Measurements from ENCODE around the gene DNAJA2. TPM values are rescaled to one million over a fixed set of nuclear protein-coding genes. Genes with fewer than 3 reads are reported as not detected.

The DNAJA2 gene
- total and polyA plus RNA-seq, 2 experiments from 2014 or later: 62.3 to 72.8 TPM

GRCh38 chr16:46914556-46915201 lies 58.8 kb downstream of the DNAJA2 start:
- H3K9me3 ChIP-seq (ENCODE audit: low read depth): no peaks in the 10 kb centered on the region
- no peaks in the 10 kb centered on the region for H3K79me2 ChIP-seq
- no peaks in the 10 kb centered on the region for H3K4me1 ChIP-seq (ENCODE audit: insufficient read depth)
- TF ChIP-seq EZH2phosphoT487 (IDR thresholded peaks at IDR 0.05; ENCODE audit: low read depth, severe bottlenecking, unreplicated experiment) (no peak), EZH2 (IDR thresholded peaks at IDR 0.05; ENCODE audit: borderline replicate concordance) (no peak), CTCF (IDR thresholded peaks at IDR 0.05; ENCODE audit: poor library complexity) (no peak)
- no peaks in the 10 kb centered on the region for H3K36me3 ChIP-seq (replicated peaks; ENCODE audit: insufficient read depth, low read depth)
- H4K20me1 ChIP-seq (ENCODE audit: insufficient read depth, poor library complexity, severe bottlenecking): no peaks in the 10 kb centered on the region
- no peak overlapping the region for H3K4me2 ChIP-seq
- no peak for DNase-seq (ENCODE audit: low spot score)
- no peak overlapping the region for H3K27ac ChIP-seq
- WGBS (ENCODE audit: low lambda C conversion rate, missing lambda C conversion rate): 94% methylated on average over 11 of the region's 11 CpGs
- no peaks in the 10 kb centered on the region for H3K27me3 ChIP-seq
- no peaks in the 10 kb centered on the region for H3K9me2 ChIP-seq (replicated peaks; ENCODE audit: insufficient read depth)
- H2AFZ ChIP-seq: no peak overlapping the region
- no peak overlapping the region for H3K4me3 ChIP-seq

DNA sequence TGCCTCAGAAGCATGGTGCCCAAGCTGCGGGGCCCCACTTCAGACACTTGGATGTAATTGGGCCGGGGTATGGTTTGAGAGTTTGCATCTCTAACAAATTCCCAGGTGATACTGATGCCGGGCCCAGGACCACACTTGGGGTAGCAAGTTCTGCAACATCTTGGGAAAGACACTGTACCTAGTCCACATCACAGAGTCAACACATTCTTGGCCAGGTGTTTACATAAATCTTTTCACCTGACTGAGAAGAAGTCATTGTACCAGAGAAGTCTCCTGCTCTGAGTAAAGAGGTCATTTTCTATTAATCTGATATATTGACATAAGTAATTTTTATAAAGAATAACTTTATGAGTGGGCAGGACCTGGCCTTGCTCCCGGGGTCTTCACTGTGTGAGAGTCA lies 61.8 kb downstream of the DNAJA2 start:
- H3K36me3 ChIP-seq (replicated peaks; ENCODE audit: insufficient read depth, low read depth): no peaks in the 10 kb centered on the region
- H2AFZ ChIP-seq: no peak overlapping the region
- peaks cover 4% of the 10 kb centered on the region for H4K20me1 ChIP-seq (ENCODE audit: insufficient read depth, poor library complexity, severe bottlenecking)
- no peak overlapping the region for H3K4me2 ChIP-seq
- no peak for TF ChIP-seq CTCF (IDR thresholded peaks at IDR 0.05; ENCODE audit: poor library complexity)
- no peak for TF ChIP-seq EZH2phosphoT487 (IDR thresholded peaks at IDR 0.05; ENCODE audit: low read depth, severe bottlenecking, unreplicated experiment)
- no peak for TF ChIP-seq EZH2 (IDR thresholded peaks at IDR 0.05; ENCODE audit: borderline replicate concordance)
- no peak overlapping the region for H3K4me3 ChIP-seq
- H3K27me3 ChIP-seq: no peaks in the 10 kb centered on the region
- 96% methylated on average over 4 of the region's 4 CpGs for WGBS (ENCODE audit: low lambda C conversion rate, missing lambda C conversion rate)
- no peaks in the 10 kb centered on the region for H3K79me2 ChIP-seq
- no peaks in the 10 kb centered on the region for H3K9me2 ChIP-seq (replicated peaks; ENCODE audit: insufficient read depth)
- no peak for DNase-seq (ENCODE audit: low spot score)
- no peak overlapping the region for H3K27ac ChIP-seq
- no peaks in the 10 kb centered on the region for H3K4me1 ChIP-seq (ENCODE audit: insufficient read depth)
- no peaks in the 10 kb centered on the region for H3K9me3 ChIP-seq (ENCODE audit: low read depth)

- no peak overlapping the region for H3K4me3 ChIP-seq
- DNase-seq (ENCODE audit: low spot score): no peak
- H3K27me3 ChIP-seq: no peaks in the 10 kb centered on the region
- H3K4me2 ChIP-seq: no peak overlapping the region
- no peaks in the 10 kb centered on the region for H3K79me2 ChIP-seq
- WGBS (ENCODE audit: low lambda C conversion rate, missing lambda C conversion rate): 92% methylated on average over 3 of the region's 3 CpGs
- TF ChIP-seq EZH2 (IDR thresholded peaks at IDR 0.05; ENCODE audit: borderline replicate concordance) (no peak), CTCF (IDR thresholded peaks at IDR 0.05; ENCODE audit: poor library complexity) (no peak)
- H4K20me1 ChIP-seq (ENCODE audit: insufficient read depth, poor library complexity, severe bottlenecking): peaks cover 4% of the 10 kb centered on the region
- no peak overlapping the region for H2AFZ ChIP-seq
- no peaks in the 10 kb centered on the region for H3K9me3 ChIP-seq (ENCODE audit: low read depth)
- no peaks in the 10 kb centered on the region for H3K36me3 ChIP-seq (replicated peaks; ENCODE audit: insufficient read depth, low read depth)
- H3K27ac ChIP-seq: no peak overlapping the region
- no peaks in the 10 kb centered on the region for H3K9me2 ChIP-seq (replicated peaks; ENCODE audit: insufficient read depth)
- no peaks in the 10 kb centered on the region for H3K4me1 ChIP-seq (ENCODE audit: insufficient read depth)
Measured at GRCh38 chr16:46911038-46911437, 62.4 kb downstream of the DNAJA2 start.
